GM12878 (cell line): ENCODE results near the gene PLBD1. TPM values are rescaled to one million over a fixed set of nuclear protein-coding genes. Genes with fewer than 3 reads are reported as not detected.

Experiments
- BACH1 ChIP-seq: fragments of 450-650 bp; IDR thresholded peaks from 2 replicates; pipeline ENCODE4 v1.6.1; 2017; ENCODE audit warnings: mild to moderate bottlenecking, borderline replicate concordance
- BCL11A ChIP-seq: IDR thresholded peaks from 2 replicates; pipeline ENCODE4 v1.6.1; 2011; ENCODE audit warnings: low read depth, low read length
- BHLHE40 ChIP-seq, 2 experiments: fragments of 450-650 bp in 1 of 2; IDR thresholded peaks; 2 replicates each; pipeline ENCODE4 v1.6.1; 2011 to 2017; ENCODE audit warnings: low read depth in 2 of 2, borderline replicate concordance in 1 of 2, improper control_type of control experiment in 1 of 2, low read length in 1 of 2, mild to moderate bottlenecking in 1 of 2
- BRCA1 ChIP-seq: IDR thresholded peaks from 2 replicates; pipeline ENCODE4 v1.6.1; 2011; ENCODE audit warnings: low read depth, low read length, improper control_type of control experiment
- CBFB ChIP-seq: IDR thresholded peaks from 2 replicates; pipeline ENCODE4 v1.6.1; 2016; ENCODE audit warnings: antibody characterized with exemption, low read depth
- CBX5 ChIP-seq: sonication (generic); IDR thresholded peaks from 2 replicates; pipeline ENCODE4 v1.6.1; 2016; ENCODE audit warnings: low read depth, moderate library complexity, mild to moderate bottlenecking, inconsistent platforms
- HDAC2 ChIP-seq: fragments of 200-600 bp; sonication (generic); IDR thresholded peaks from 2 replicates; pipeline ENCODE4 v1.6.1; 2017
- KAT2A ChIP-seq: conservative IDR thresholded peaks from 2 replicates; pipeline ENCODE4 v1.6.1; 2011; ENCODE audit warnings: low read depth, low read length; ENCODE audit not compliant: control insufficient read depth
- LARP7 ChIP-seq: fragments of 450-650 bp; IDR thresholded peaks from 2 replicates; pipeline ENCODE4 v1.6.1; 2017; ENCODE audit warnings: mild to moderate bottlenecking
- MTA2 ChIP-seq: fragments of 450-650 bp; IDR thresholded peaks from 2 replicates; pipeline ENCODE4 v1.6.1; 2016; ENCODE audit warnings: low read depth, mild to moderate bottlenecking, moderate library complexity
- MXI1 ChIP-seq: fragments of 150-350 bp; IDR thresholded peaks from 2 replicates; pipeline ENCODE4 v1.6.1; 2011; ENCODE audit warnings: low read depth, mild to moderate bottlenecking, inconsistent platforms, low read length, improper control_type of control experiment
- RCOR1 ChIP-seq: conservative IDR thresholded peaks from 2 replicates; pipeline ENCODE4 v1.6.1; 2012; ENCODE audit warnings: low read depth, low read length, improper control_type of control experiment
- SPI1 ChIP-seq: IDR thresholded peaks from 2 replicates; pipeline ENCODE4 v1.6.1; 2011; ENCODE audit warnings: low read depth, mild to moderate bottlenecking, low read length, moderate library complexity, borderline replicate concordance; ENCODE audit not compliant: insufficient read depth
- SRF ChIP-seq, 2 experiments: IDR thresholded peaks; 2 replicates each; pipeline ENCODE4 v1.6.1; 2011; ENCODE audit warnings: low read depth in 2 of 2, low read length in 2 of 2, mild to moderate bottlenecking in 1 of 2, moderate library complexity in 1 of 2
- STAT1 ChIP-seq: fragments of 450-650 bp; conservative IDR thresholded peaks from 2 replicates; pipeline ENCODE4 v1.6.1; 2014; ENCODE audit warnings: antibody characterized with exemption, mild to moderate bottlenecking
- STAT3 ChIP-seq: IDR thresholded peaks from 2 replicates; pipeline ENCODE4 v1.6.1; 2011; ENCODE audit warnings: low read depth, low read length, improper control_type of control experiment
- WRNIP1 ChIP-seq: IDR thresholded peaks from 2 replicates; pipeline ENCODE4 v1.6.1; 2011; ENCODE audit warnings: low read depth, low read length, improper control_type of control experiment, borderline replicate concordance
- polyA plus RNA-seq, 11 experiments: library from polyadenylated mRNA; depleted of rRNA in 4 of 11; unstranded in 6 of 11; stranded (reverse) in 5 of 11; fragments of >200 nt; fragmentation: Nextera tagmentation in 4 of 11; fragmentation: Illumina TruSeq in 1 of 11; extraction: Ambion mirVana in 4 of 11; extraction: Trizol in 1 of 11; gene quantifications; 1 replicate in 1 of 11; 2 replicates in 10 of 11; pipeline versions ENCODE4 v1.2.1 to v1.2.3, GENCODE V29; 2011 to 2016; ENCODE audit warnings: inconsistent platforms in 2 of 11, missing spikeins in 2 of 11, low read depth in 1 of 11
- total RNA-seq, 4 experiments: library from RNA; depleted of rRNA in 3 of 4; stranded (reverse); fragments of >200 nt in 3 of 4; fragmentation: Illumina TruSeq in 1 of 4; extraction: Trizol in 1 of 4; gene quantifications; 2 replicates each; pipeline versions ENCODE4 v1.2.1 to v1.2.3, GENCODE V29; 2013 to 2021
- TF ChIP-seq, protein P1 (sequence below): fragments of 450-650 bp; IDR thresholded peaks from 2 replicates; pipeline ENCODE4 v1.6.1; 2016; ENCODE audit warnings: mild to moderate bottlenecking, moderate library complexity, borderline replicate concordance
- TF ChIP-seq, protein P2 (sequence below): fragments of 450-650 bp; IDR thresholded peaks from 2 replicates; pipeline ENCODE4 v1.6.1; 2017; ENCODE audit warnings: borderline replicate concordance
- TF ChIP-seq, protein P3 (sequence below): fragments of 150-350 bp; IDR thresholded peaks from 2 replicates; pipeline ENCODE4 v1.6.1; 2016; ENCODE audit warnings: low read depth, low read length
- TF ChIP-seq, protein P4 (sequence below): IDR thresholded peaks from 2 replicates; pipeline ENCODE4 v1.6.1; 2012; ENCODE audit warnings: low read depth, low read length, improper control_type of control experiment

The PLBD1 gene
- total and polyA plus RNA-seq, 10 of the 15 experiments (the other 5 are each of a cell fraction or from before 2014, with no cell fraction given), result 0.19 to 0.54 (median 0.27) TPM; not detected in 1

DNA sequence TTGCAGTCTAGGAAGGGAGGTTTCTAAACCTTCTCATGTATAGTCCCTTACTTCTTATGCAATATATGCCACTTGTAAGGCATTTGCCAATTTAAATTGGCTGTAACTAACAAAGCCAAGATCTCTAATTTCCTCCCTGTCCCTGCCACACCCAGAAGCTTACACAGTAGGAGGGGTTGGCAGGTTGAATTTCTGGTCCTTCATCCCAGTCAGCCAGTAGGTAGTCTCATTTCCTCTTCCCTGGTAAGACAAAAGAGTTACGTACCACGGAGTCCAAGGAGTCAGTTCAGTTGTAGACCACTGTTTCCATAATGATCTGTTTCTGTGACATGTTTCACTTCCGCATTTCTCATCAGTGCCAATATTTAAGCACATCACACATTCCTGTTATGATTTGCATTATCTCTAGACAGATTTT lies 47.0 kb upstream of the PLBD1 start (continued):
- TF ChIP-seq MTA2 (peak; percentile 92), WRNIP1 (no peak), STAT1 (no peak), BRCA1 (no peak), RCOR1 (no peak; the same call in 1 of the 2 replicates), KAT2A (no peak), SPI1 (peak; percentile 98), SRF (IDR thresholded peaks at IDR 0.05; ENCODE audit: low read depth in 2 of 2, low read length in 2 of 2) (no peak), LARP7 (no peak), BHLHE40 (IDR thresholded peaks at IDR 0.05; ENCODE audit: borderline replicate concordance in 1 of 2, low read depth in 2 of 2, low read length in 1 of 2) (no peak; a peak in 1 of 4 replicates), STAT3 (no peak), BCL11A (peak; percentile 94), BACH1 (peak; percentile 78; the same call in 1 of the 2 replicates), MXI1 (no peak), CBFB (peak; percentile 22; the same call in 1 of the 2 replicates), HDAC2 (no peak), CBX5 (no peak)
- TF ChIP-seq, protein P1, sequence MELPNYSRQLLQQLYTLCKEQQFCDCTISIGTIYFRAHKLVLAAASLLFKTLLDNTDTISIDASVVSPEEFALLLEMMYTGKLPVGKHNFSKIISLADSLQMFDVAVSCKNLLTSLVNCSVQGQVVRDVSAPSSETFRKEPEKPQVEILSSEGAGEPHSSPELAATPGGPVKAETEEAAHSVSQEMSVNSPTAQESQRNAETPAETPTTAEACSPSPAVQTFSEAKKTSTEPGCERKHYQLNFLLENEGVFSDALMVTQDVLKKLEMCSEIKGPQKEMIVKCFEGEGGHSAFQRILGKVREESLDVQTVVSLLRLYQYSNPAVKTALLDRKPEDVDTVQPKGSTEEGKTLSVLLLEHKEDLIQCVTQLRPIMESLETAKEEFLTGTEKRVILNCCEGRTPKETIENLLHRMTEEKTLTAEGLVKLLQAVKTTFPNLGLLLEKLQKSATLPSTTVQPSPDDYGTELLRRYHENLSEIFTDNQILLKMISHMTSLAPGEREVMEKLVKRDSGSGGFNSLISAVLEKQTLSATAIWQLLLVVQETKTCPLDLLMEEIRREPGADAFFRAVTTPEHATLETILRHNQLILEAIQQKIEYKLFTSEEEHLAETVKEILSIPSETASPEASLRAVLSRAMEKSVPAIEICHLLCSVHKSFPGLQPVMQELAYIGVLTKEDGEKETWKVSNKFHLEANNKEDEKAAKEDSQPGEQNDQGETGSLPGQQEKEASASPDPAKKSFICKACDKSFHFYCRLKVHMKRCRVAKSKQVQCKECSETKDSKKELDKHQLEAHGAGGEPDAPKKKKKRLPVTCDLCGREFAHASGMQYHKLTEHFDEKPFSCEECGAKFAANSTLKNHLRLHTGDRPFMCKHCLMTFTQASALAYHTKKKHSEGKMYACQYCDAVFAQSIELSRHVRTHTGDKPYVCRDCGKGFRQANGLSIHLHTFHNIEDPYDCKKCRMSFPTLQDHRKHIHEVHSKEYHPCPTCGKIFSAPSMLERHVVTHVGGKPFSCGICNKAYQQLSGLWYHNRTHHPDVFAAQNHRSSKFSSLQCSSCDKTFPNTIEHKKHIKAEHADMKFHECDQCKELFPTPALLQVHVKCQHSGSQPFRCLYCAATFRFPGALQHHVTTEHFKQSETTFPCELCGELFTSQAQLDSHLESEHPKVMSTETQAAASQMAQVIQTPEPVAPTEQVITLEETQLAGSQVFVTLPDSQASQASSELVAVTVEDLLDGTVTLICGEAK, result no peak
- TF ChIP-seq, protein P2, sequence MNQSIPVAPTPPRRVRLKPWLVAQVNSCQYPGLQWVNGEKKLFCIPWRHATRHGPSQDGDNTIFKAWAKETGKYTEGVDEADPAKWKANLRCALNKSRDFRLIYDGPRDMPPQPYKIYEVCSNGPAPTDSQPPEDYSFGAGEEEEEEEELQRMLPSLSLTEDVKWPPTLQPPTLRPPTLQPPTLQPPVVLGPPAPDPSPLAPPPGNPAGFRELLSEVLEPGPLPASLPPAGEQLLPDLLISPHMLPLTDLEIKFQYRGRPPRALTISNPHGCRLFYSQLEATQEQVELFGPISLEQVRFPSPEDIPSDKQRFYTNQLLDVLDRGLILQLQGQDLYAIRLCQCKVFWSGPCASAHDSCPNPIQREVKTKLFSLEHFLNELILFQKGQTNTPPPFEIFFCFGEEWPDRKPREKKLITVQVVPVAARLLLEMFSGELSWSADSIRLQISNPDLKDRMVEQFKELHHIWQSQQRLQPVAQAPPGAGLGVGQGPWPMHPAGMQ, result no peak
- TF ChIP-seq, protein P3, sequence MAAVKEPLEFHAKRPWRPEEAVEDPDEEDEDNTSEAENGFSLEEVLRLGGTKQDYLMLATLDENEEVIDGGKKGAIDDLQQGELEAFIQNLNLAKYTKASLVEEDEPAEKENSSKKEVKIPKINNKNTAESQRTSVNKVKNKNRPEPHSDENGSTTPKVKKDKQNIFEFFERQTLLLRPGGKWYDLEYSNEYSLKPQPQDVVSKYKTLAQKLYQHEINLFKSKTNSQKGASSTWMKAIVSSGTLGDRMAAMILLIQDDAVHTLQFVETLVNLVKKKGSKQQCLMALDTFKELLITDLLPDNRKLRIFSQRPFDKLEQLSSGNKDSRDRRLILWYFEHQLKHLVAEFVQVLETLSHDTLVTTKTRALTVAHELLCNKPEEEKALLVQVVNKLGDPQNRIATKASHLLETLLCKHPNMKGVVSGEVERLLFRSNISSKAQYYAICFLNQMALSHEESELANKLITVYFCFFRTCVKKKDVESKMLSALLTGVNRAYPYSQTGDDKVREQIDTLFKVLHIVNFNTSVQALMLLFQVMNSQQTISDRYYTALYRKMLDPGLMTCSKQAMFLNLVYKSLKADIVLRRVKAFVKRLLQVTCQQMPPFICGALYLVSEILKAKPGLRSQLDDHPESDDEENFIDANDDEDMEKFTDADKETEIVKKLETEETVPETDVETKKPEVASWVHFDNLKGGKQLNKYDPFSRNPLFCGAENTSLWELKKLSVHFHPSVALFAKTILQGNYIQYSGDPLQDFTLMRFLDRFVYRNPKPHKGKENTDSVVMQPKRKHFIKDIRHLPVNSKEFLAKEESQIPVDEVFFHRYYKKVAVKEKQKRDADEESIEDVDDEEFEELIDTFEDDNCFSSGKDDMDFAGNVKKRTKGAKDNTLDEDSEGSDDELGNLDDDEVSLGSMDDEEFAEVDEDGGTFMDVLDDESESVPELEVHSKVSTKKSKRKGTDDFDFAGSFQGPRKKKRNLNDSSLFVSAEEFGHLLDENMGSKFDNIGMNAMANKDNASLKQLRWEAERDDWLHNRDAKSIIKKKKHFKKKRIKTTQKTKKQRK, result no peak
- TF ChIP-seq, protein P4, sequence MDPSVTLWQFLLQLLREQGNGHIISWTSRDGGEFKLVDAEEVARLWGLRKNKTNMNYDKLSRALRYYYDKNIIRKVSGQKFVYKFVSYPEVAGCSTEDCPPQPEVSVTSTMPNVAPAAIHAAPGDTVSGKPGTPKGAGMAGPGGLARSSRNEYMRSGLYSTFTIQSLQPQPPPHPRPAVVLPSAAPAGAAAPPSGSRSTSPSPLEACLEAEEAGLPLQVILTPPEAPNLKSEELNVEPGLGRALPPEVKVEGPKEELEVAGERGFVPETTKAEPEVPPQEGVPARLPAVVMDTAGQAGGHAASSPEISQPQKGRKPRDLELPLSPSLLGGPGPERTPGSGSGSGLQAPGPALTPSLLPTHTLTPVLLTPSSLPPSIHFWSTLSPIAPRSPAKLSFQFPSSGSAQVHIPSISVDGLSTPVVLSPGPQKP, result no peak
